Ovary (tissue), 9 donors: ENCODE data around the gene GDPGP1. TPM values are rescaled to one million over a fixed set of nuclear protein-coding genes. Genes with fewer than 3 reads are reported as not detected.
A peak's percentile ranks its signal among the peaks of the same experiment; 100 is the strongest.

Source experiments
- DNase-seq, 5 donors: peaks; one replicate each; pipeline ENCODE4 v3.0.0-alpha.2; 2019 to 2020
- H3K27ac ChIP-seq, 2 donors: fragments of 200-600 bp; one replicate each; pipeline versions ENCODE4 v1.5.1 to v1.8.0; 2019 to 2022
- H3K27me3 ChIP-seq: fragments of 200-600 bp; one replicate; pipeline ENCODE4 v1.8.0; 2022
- H3K36me3 ChIP-seq: fragments of 200-600 bp; sonication (generic); one replicate; pipeline ENCODE4 v1.5.1; 2019
- H3K4me1 ChIP-seq: one replicate; pipeline ENCODE4 v1.8.1; 2013; ENCODE audit warnings: mild to moderate bottlenecking, moderate library complexity; ENCODE audit not compliant: insufficient read depth
- H3K4me3 ChIP-seq: fragments of 200-600 bp; sonication (generic); one replicate; pipeline ENCODE4 v1.5.1; 2017
- H3K9me3 ChIP-seq, 2 donors: fragments of 200-600 bp in 1 of 2; sonication (generic) in 1 of 2; one replicate each; pipeline versions ENCODE4 v1.5.1 to v1.8.1; 2013 to 2019; ENCODE audit warnings: mild to moderate bottlenecking in 1 of 2, moderate library complexity in 1 of 2
- EP300 ChIP-seq: sonication (generic); formaldehyde crosslinking; IDR thresholded peaks from one replicate; pipeline ENCODE4 v1.6.1; 2017; ENCODE audit warnings: antibody characterized with exemption
- POLR2A ChIP-seq: fragments of 450-650 bp; IDR thresholded peaks from one replicate; pipeline ENCODE4 v1.6.1; 2017; ENCODE audit warnings: antibody characterized with exemption, mild to moderate bottlenecking, moderate library complexity
- WGBS, 3 donors: extraction: QIAGEN DNeasy Blood & Tissue Kit in 1 of 3; methylation state at CpG; one replicate each; pipeline versions ENCODE4 v1.1.5 to v1.1.7; 2013 to 2017; 5-methylcytosine and 5-hydroxymethylcytosine counted together
- intact Hi-C, 4 donors: fragments of 100-400 bp; cut with DNase I; formaldehyde crosslinking; loops; one replicate each; pipeline versions ENCODE4 v1.11.0 to v1.15.1; 2022 to 2023
- polyA plus RNA-seq, 2 donors: library from polyadenylated mRNA; stranded (reverse); fragments of 200-250 nt in 1 of 2; fragments of 350-450 nt in 1 of 2; fragmentation: Illumina TruSeq in 1 of 2; extraction: RNeasy Lipid Tissue Mini Kit (QIAGEN cat#74804) in 1 of 2; gene quantifications; one replicate each; pipeline ENCODE4 v1.2.3, GENCODE V29; 2013 to 2014
- total RNA-seq, 7 donors: library from RNA; depleted of rRNA in 2 of 7; stranded (reverse); fragments of >200 nt in 2 of 7; fragmentation: NEBNext Ultra II Directional in 3 of 7; extraction: Animal tissue kit (Norgen Biotek cat#: 25700) in 3 of 7; gene quantifications; one replicate each; pipeline versions ENCODE4 v1.1.0 to v1.2.4, GENCODE V29; 2016 to 2023
- TF ChIP-seq, protein P1 (sequence below), 3 donors: fragments of 450-650 bp in 2 of 3; fragments of 200-600 bp in 1 of 3; IDR thresholded peaks; one replicate each; pipeline versions ENCODE4 v1.5.1 to v1.8.0; 2016 to 2022; ENCODE audit warnings: antibody characterized with exemption in 3 of 3, mild to moderate bottlenecking in 1 of 3
- donor health status: DM: no; HTN: no; CAD: no; lungs with moderate emphysema.
- donor health status: DM: no; HTN: no; CAD: no.
- donor health status: Bipolar disorder and iron deficiency.
- donor health status: DM: yes; HTN: yes; CAD: no.
- donor health status: DM: no; HTN: no; CAD: no.
- donor health status: DM: yes; HTN: yes; CAD: no.

GDPGP1 gene
- total and polyA plus RNA-seq, 9 donors, result 2.0 to 9.3 (median 5.8) TPM

DNA sequence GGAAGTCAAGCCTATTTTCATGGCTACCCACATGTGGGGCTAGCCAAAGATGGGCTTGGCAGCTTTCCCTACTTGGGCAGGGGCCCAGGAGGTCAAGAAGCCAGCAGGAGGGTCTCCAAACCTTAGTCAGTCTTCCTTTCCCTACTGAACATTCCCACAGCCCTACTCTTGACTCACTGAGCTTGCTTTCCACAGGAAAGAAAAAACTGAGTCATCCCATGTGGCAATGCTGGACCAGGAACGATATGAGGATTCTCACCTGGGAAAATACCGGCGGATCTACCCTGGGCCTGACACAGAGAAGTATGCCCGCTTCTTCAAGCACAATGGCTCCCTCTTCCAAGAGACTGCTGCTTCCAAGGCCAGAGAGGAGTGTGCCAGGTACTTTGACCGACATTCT lies 27.8 kb downstream of the GDPGP1 start:
- Histone ChIP-seq H3K27me3 (no peaks in the 10 kb centered on the region), H3K27ac (no peak overlapping the region), H3K4me1 (peaks cover 4% of the 10 kb centered on the region), H3K9me3 (no peaks in the 10 kb centered on the region), H3K4me3 (no peak overlapping the region), H3K36me3 (no peaks in the 10 kb centered on the region)
- 77 to 87% (median 81%) methylated on average over 5 of the region's 5 CpGs for WGBS, 3 donors
- TF ChIP-seq, protein P1, sequence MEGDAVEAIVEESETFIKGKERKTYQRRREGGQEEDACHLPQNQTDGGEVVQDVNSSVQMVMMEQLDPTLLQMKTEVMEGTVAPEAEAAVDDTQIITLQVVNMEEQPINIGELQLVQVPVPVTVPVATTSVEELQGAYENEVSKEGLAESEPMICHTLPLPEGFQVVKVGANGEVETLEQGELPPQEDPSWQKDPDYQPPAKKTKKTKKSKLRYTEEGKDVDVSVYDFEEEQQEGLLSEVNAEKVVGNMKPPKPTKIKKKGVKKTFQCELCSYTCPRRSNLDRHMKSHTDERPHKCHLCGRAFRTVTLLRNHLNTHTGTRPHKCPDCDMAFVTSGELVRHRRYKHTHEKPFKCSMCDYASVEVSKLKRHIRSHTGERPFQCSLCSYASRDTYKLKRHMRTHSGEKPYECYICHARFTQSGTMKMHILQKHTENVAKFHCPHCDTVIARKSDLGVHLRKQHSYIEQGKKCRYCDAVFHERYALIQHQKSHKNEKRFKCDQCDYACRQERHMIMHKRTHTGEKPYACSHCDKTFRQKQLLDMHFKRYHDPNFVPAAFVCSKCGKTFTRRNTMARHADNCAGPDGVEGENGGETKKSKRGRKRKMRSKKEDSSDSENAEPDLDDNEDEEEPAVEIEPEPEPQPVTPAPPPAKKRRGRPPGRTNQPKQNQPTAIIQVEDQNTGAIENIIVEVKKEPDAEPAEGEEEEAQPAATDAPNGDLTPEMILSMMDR (IDR thresholded peaks at IDR 0.05), result no peak
- TF ChIP-seq POLR2A, result no peak
- no peak for TF ChIP-seq EP300
- intact Hi-C loops, result no loop called here
- DNase-seq, result peak in 1 of 5 donors; percentile 19

GRCh38 chr15:90262426-90262825 lies 28.4 kb downstream of the GDPGP1 start:
- Histone ChIP-seq H3K27ac (no peak overlapping the region), H3K4me1 (peaks cover 8% of the 10 kb centered on the region), H3K4me3 (no peak overlapping the region), H3K9me3 (no peaks in the 10 kb centered on the region), H3K27me3 (no peaks in the 10 kb centered on the region), H3K36me3 (no peaks in the 10 kb centered on the region)
- TF ChIP-seq POLR2A (no peak), EP300 (no peak)
- TF ChIP-seq, protein P1 (IDR thresholded peaks at IDR 0.05), result no peak
- 71 to 83% (median 80%) methylated on average over 5 of the region's 5 CpGs for WGBS, 3 donors
- intact Hi-C loops, result no loop called here
- DNase-seq, result peak in 1 of 5 donors; percentile 15

DNA sequence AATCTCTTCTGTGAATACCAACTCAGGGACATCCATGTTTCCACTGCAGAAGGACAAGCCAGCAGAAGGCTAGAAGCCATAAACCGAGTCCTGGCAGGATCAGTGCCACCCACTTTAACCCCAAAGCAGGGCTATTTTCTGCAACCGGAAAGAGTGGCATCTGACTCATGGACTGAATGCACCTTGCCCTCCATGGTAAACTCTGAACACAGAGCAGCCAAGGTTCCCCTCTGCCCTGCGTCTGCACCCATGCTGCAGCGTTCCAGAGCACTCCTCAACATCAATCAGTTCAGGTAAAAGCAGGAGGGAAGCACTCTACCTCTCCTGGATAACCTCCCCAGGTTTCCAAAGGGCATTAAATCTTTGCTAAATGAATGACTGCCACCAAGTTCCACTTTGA lies 30.7 kb downstream of the GDPGP1 start:
- intact Hi-C loops, result no loop called here
- 28 to 45% (median 30%) methylated on average over 4 of the region's 4 CpGs for WGBS, 3 donors

DNA sequence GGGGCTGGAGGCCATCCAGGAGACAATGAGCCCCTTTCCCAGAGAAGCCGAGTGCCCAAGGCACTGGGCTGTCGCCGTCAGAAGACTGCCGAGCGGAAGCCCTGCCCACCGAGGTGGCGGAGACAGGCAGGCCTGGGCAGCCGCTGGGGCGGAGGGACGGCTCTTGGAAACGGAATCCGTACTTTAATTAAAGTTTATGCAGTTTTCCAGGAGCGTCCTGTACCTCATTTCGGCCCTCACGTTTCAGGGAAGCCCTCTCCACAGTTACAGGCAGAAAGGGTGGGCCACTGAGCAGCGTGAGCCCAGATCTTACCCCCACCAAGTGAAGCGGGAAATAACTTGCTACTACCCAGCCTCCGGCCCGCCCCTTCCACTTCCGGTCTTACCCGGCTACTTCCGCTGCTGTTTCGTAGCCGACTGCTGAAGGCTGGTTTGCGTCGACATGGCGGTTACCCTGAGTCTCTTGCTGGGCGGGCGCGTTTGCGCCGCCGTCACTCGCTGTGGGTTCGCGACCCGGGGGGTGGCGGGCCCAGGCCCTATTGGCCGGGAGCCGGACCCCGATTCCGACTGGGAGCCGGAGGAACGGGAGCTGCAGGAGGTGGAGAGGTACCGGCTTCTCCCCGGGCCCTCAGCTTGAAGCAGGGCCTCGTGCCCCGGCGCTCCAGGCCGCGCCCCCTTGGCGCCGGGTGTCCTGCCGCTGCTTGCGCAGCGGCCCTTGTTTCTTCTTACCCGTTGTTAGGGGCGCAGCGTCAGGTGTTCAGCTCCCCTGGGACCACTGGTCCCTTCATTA lies 31.5 kb downstream of the GDPGP1 start, which contains the start of gene NGRN:
TSS of gene NGRN (plus strand) at position 402 of the 790 bp plus-strand sequence. CDS start at position 443, 41 bp downstream.
- no peaks in the 10 kb centered on the region for H3K36me3 ChIP-seq
- DNase-seq, result peak; percentile 87 to 93 (median 91)
- TF ChIP-seq EP300, result no peak
- TF ChIP-seq POLR2A, result peak; percentile 86
- peaks cover 12% of the 10 kb centered on the region for H3K4me1 ChIP-seq
- intact Hi-C loops, result no loop called here
- no peaks in the 10 kb centered on the region for H3K9me3 ChIP-seq
- H3K27ac ChIP-seq, result peak within 1 kb of the TSS; percentile 76 to 89
- peak within 1 kb of the TSS; percentile 61 for H3K4me3 ChIP-seq
- no peaks in the 10 kb centered on the region for H3K27me3 ChIP-seq
- WGBS, 3 donors, result 0% methylated on average over 58 to 59 of the region's 59 CpGs

More for the DNA sequence above, 30.7 kb downstream of the GDPGP1 start:
- Histone ChIP-seq H3K4me3 (peak overlapping the region; percentile 61), H3K27me3 (no peaks in the 10 kb centered on the region), H3K27ac (peak overlapping the region; percentile 76 to 89), H3K9me3 (no peaks in the 10 kb centered on the region), H3K4me1 (peaks cover 8% of the 10 kb centered on the region), H3K36me3 (no peaks in the 10 kb centered on the region)
- TF ChIP-seq, protein P1 (IDR thresholded peaks at IDR 0.05), result no peak
- no peak for TF ChIP-seq POLR2A
- no peak for TF ChIP-seq EP300
- DNase-seq, result no peak

DNA sequence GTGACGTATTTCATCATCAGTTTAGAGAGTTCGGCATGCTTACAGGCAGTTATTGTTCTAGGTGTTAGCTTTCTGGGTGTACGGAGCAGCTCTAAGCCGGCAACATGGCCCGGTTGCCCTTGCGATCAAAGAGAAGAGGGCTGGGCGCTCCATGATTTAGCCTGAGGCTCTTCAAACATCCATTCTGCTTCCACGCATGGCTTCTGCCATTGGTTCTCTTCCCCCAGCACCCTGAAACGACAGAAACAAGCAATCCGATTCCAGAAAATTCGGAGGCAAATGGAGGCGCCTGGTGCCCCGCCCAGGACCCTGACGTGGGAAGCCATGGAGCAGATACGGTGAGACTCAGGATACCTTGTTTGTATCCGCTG lies 32.0 kb downstream of the GDPGP1 start:
- Histone ChIP-seq H3K36me3 (no peaks in the 10 kb centered on the region), H3K4me3 (peak overlapping the region; percentile 61), H3K4me1 (peaks cover 12% of the 10 kb centered on the region), H3K9me3 (no peaks in the 10 kb centered on the region), H3K27me3 (no peaks in the 10 kb centered on the region), H3K27ac (peak overlapping the region; percentile 76 to 89)
- 0% methylated on average over 16 of the region's 16 CpGs for WGBS, 3 donors
- TF ChIP-seq POLR2A (no peak), EP300 (no peak)
- TF ChIP-seq, protein P1 (IDR thresholded peaks at IDR 0.05), result no peak
- peak in 2 of 5 donors; percentile 28 to 54 for DNase-seq
- intact Hi-C loops, result no loop called here
